Stimulated activated CD4-positive, alpha-beta T cell treated with anti-CD3 and anti-CD28 coated beads, Interleukin-1b, Interleukin-23, amount 100 ng/mL, for 1 hour (primary cell): ENCODE data around the gene AHCTF1.

ENCODE experiments used
- DNase-seq, 2 donors: peaks; one replicate each; pipeline ENCODE4 v3.0.0-alpha.2; 2020; ENCODE audit warnings: low read depth in 2 of 2

AHCTF1 gene

GRCh38 chr1:246798606-246799496 is 132.9 kb downstream of the AHCTF1 start:
- no peak for DNase-seq

- DNase-seq: no peak
These were observed 133.6 kb downstream of the AHCTF1 start for GRCh38 chr1:246798107-246798506.

GRCh38 chr1:246797597-246797996 is 134.2 kb downstream of the AHCTF1 start:
- DNase-seq: no peak

- DNase-seq: no peak
These were observed 134.6 kb downstream of the AHCTF1 start for GRCh38 chr1:246797157-246797556.

GRCh38 chr1:246795906-246796694 is 135.6 kb downstream of the AHCTF1 start:
- no peak for DNase-seq

GRCh38 chr1:246794828-246795671 is 136.7 kb downstream of the AHCTF1 start:
- no peak for DNase-seq

- DNase-seq: no peak
These were observed 137.5 kb downstream of the AHCTF1 start for GRCh38 chr1:246794048-246794827.

- DNase-seq: no peak
These were observed 138.3 kb downstream of the AHCTF1 start for GRCh38 chr1:246793356-246793896.

GRCh38 chr1:246792603-246793002 is 139.1 kb downstream of the AHCTF1 start:
- DNase-seq: no peak

- no peak for DNase-seq
These were observed 140.3 kb downstream of the AHCTF1 start for GRCh38 chr1:246791303-246791918.

- no peak for DNase-seq
These were observed 140.9 kb downstream of the AHCTF1 start for GRCh38 chr1:246790833-246791232.

- DNase-seq: no peak
These were observed 141.4 kb downstream of the AHCTF1 start for GRCh38 chr1:246790364-246790763.

GRCh38 chr1:246789454-246790339 is 142.1 kb downstream of the AHCTF1 start:
- no peak for DNase-seq
